Measurements from ENCODE around the gene EFHD2.

Gene EFHD2

GRCh38 chr1:15401391-15402055 lies 8.2 kb upstream of the EFHD2 start:
- no peak overlapping the region for H3K4me3 ChIP-seq (ENCODE audit: low read depth, low read length)
- DNase-seq (ENCODE audit: low read depth), result no peak
- no peak for TF ChIP-seq CTCF (conservative IDR thresholded peaks at IDR 0.05; ENCODE audit: low read depth, low read length)

GRCh38 chr1:15402809-15403450 lies 6.8 kb upstream of the EFHD2 start:
- DNase-seq (ENCODE audit: low read depth), result no peak
- no peak overlapping the region for H3K4me3 ChIP-seq (ENCODE audit: low read depth, low read length)
- no peak for TF ChIP-seq CTCF (conservative IDR thresholded peaks at IDR 0.05; ENCODE audit: low read depth, low read length)

GRCh38 chr1:15403962-15404580 lies 5.6 kb upstream of the EFHD2 start:
- DNase-seq (ENCODE audit: low read depth), result no peak
- peak; percentile 7 for TF ChIP-seq CTCF (conservative IDR thresholded peaks at IDR 0.05; ENCODE audit: low read depth, low read length)
- no peak overlapping the region for H3K4me3 ChIP-seq (ENCODE audit: low read depth, low read length)

GRCh38 chr1:15405106-15405850 lies 4.4 kb upstream of the EFHD2 start:
- H3K4me3 ChIP-seq (ENCODE audit: low read depth, low read length), result no peak overlapping the region
- no peak for DNase-seq (ENCODE audit: low read depth)
- no peak for TF ChIP-seq CTCF (conservative IDR thresholded peaks at IDR 0.05; ENCODE audit: low read depth, low read length)

GRCh38 chr1:15406614-15407559 lies 2.8 kb upstream of the EFHD2 start:
- DNase-seq (ENCODE audit: low read depth), result peak; percentile 48
- no peak overlapping the region for H3K4me3 ChIP-seq (ENCODE audit: low read depth, low read length)
- TF ChIP-seq CTCF (conservative IDR thresholded peaks at IDR 0.05; ENCODE audit: low read depth, low read length), result no peak

GRCh38 chr1:15407580-15407979 lies 2.1 kb upstream of the EFHD2 start:
- no peak overlapping the region for H3K4me3 ChIP-seq (ENCODE audit: low read depth, low read length)
- DNase-seq (ENCODE audit: low read depth), result no peak
- no peak for TF ChIP-seq CTCF (conservative IDR thresholded peaks at IDR 0.05; ENCODE audit: low read depth, low read length)
